Tibial artery (tissue), 4 donors: ENCODE data around the gene CHEK2.
"Not testable (repeated sequence)": the region's sequence is repeated elsewhere in the genome, so short reads cannot be mapped to it uniquely, and the experiment has no call there.

Source experiments
- DNase-seq, 2 donors: peaks; one replicate each; pipeline ENCODE4 v3.0.0-alpha.2; 2019
- H3K27ac ChIP-seq, 2 donors: fragments of 200-600 bp; sonication (generic) in 1 of 2; 1 replicate in 1 of 2; 2 replicates in 1 of 2; pipeline ENCODE4 v1.5.1; 2018 to 2019; ENCODE audit warnings: mild to moderate bottlenecking in 1 of 2
- H3K27me3 ChIP-seq, 2 donors: fragments of 200-600 bp; sonication (generic) in 1 of 2; one replicate each; pipeline versions ENCODE4 v1.5.1 to v1.6.0; 2016 to 2019
- H3K36me3 ChIP-seq, 3 donors: fragments of 200-600 bp; sonication (generic) in 2 of 3; one replicate each; pipeline ENCODE4 v1.5.1; 2016 to 2019; ENCODE audit warnings: mild to moderate bottlenecking in 2 of 3
- H3K4me1 ChIP-seq, 4 donors: fragments of 200-600 bp; sonication (generic) in 2 of 4; 1 replicate in 3 of 4; 2 replicates in 1 of 4; pipeline ENCODE4 v1.5.1; 2016 to 2019
- H3K4me3 ChIP-seq, 2 donors: fragments of 200-600 bp; sonication (generic) in 1 of 2; 1 replicate in 1 of 2; 2 replicates in 1 of 2; pipeline ENCODE4 v1.5.1; 2018 to 2019; ENCODE audit warnings: mild to moderate bottlenecking in 2 of 2
- H3K9me3 ChIP-seq, 3 donors: fragments of 200-600 bp; sonication (generic) in 1 of 3; one replicate each; pipeline ENCODE4 v1.5.1; 2016 to 2019
- intact Hi-C: fragments of 100-400 bp; cut with DNase I; formaldehyde crosslinking; loops from one replicate; pipeline ENCODE4 v1.15.0; 2023; ENCODE audit warnings: low total_unique reads
- TF ChIP-seq, protein P1 (sequence below), 2 experiments: fragments of 200-600 bp in 1 of 2; fragments of 450-650 bp in 1 of 2; IDR thresholded peaks; one replicate each; pipeline ENCODE4 v1.5.1; 2017 to 2019; ENCODE audit warnings: antibody characterized with exemption in 2 of 2, mild to moderate bottlenecking in 1 of 2, moderate library complexity in 1 of 2

CHEK2 gene

DNA sequence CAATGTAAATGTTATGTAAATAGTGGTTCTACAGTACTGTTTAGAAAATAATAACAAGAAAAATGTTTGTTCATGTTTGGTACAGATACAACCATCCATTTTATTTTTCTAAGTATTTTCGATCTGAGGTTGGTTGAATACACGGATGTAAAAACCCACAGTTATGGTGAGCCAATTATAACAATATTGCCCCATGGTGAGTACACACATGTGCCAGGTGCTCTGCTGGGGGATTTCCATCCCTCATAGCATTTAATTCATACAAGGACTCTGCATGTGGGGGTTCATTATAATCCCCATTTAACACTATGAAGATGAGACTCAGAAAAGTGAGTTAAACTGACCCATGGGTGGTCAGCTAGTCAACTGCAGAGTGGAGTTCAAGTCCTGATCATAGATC is 38.7 kb downstream of the CHEK2 start:
- H3K4me3 ChIP-seq, result no peak overlapping the region
- no peaks in the 10 kb centered on the region for H3K9me3 ChIP-seq
- no peak for DNase-seq
- intact Hi-C loops, result no loop called here
- H3K4me1 ChIP-seq, result no peaks in the 10 kb centered on the region
- no peaks in the 10 kb centered on the region for H3K36me3 ChIP-seq
- H3K27ac ChIP-seq, result no peak overlapping the region
- H3K27me3 ChIP-seq, result no peaks in the 10 kb centered on the region
- TF ChIP-seq, protein P1, sequence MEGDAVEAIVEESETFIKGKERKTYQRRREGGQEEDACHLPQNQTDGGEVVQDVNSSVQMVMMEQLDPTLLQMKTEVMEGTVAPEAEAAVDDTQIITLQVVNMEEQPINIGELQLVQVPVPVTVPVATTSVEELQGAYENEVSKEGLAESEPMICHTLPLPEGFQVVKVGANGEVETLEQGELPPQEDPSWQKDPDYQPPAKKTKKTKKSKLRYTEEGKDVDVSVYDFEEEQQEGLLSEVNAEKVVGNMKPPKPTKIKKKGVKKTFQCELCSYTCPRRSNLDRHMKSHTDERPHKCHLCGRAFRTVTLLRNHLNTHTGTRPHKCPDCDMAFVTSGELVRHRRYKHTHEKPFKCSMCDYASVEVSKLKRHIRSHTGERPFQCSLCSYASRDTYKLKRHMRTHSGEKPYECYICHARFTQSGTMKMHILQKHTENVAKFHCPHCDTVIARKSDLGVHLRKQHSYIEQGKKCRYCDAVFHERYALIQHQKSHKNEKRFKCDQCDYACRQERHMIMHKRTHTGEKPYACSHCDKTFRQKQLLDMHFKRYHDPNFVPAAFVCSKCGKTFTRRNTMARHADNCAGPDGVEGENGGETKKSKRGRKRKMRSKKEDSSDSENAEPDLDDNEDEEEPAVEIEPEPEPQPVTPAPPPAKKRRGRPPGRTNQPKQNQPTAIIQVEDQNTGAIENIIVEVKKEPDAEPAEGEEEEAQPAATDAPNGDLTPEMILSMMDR (IDR thresholded peaks at IDR 0.05), result no peak

DNA sequence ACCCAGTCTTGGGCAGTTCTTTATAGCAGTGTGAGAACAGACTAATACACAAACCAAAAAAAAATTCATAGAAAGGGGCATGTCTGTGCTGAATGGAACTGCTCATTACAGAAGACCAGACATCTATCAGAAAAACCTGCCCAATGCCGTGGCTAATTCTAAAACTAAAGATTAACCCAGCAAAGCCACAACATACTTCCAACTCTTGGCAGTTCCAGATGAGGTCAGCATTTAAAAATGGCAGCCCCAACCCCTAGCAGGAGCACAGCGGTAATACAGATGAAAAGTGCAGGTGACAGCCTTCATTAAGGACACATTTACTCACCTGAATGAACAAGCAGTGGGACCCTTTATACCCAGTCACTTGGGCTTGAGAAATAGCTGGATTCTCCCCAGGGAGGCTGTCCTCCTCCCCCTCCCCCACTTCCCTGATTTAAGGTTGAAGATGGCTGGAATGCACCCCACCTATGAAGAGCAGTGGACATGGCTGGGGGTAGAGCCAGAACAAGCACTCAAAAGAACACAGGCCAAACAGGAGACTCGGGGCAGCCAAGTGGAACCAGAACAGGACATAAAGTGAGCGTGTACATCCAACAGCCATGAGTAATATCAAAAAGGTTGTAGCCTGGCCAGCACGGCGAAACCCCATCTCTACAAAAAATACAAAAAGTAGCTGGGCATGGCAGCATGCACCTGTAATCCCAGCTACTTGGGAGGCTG is 48.4 kb downstream of the CHEK2 start:
- DNase-seq, intact Hi-C loops, H3K36me3 ChIP-seq, H3K4me3 ChIP-seq, H3K9me3 ChIP-seq, H3K4me1 ChIP-seq, H3K27me3 ChIP-seq, H3K27ac ChIP-seq: not testable (repeated sequence)

DNA sequence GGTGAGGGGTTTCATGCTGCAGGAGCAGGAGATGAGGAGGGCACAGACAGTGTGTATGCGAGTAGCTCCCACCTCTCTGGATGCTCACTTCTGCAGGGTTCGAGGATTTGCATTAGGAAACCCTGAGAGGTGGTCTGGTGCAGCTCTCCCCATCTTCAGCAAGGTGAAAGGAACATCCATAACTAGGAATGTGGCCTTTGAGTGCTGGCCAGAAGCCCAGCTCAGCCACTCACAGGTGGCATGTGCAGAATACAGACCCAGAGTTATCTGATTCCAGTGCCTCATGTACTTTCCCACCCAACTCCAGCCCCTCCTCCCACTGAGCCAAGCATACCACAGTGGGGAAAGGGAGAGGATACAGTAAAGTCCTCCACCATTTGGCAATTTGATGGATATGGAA is 51.8 kb downstream of the CHEK2 start:
- H3K4me1 ChIP-seq, H3K4me3 ChIP-seq, H3K27ac ChIP-seq, DNase-seq, H3K9me3 ChIP-seq, H3K36me3 ChIP-seq, H3K27me3 ChIP-seq: not testable (repeated sequence)
- intact Hi-C loops, result loop anchor here (10.0 kb wide), 1 partner anchor 55 kb away; the partner anchor contains the start of genes CHEK2 and HSCB

DNA sequence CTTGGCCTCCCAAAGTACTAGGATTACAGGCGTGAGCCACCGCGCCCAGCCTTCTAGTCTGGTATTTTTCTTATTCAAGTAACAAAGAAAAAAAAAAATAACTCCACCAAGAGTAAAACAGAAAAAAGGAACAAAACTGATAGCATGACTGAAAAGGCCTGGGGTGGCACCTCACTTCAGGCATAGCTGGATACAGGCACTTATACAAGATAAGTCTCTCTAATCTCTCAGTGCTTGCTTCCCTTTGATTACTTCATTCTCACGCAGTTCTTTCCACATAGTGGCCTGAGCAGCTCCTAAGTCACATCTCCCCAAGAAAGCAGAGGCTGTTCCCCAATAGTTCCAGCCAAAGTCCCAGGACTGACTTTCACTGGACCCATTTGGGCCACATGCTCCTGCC is 58.7 kb downstream of the CHEK2 start:
- H3K9me3 ChIP-seq, H3K27me3 ChIP-seq, H3K36me3 ChIP-seq, H3K27ac ChIP-seq, DNase-seq, H3K4me3 ChIP-seq: not testable (repeated sequence)
- intact Hi-C loops, result loop anchor here (10.0 kb wide), 1 partner anchor 62 kb away; the partner anchor contains the start of genes CHEK2 and HSCB
- H3K4me1 ChIP-seq, result peaks cover 0 to 15% (median 3%) of the 10 kb centered on the region in 4 donors

DNA sequence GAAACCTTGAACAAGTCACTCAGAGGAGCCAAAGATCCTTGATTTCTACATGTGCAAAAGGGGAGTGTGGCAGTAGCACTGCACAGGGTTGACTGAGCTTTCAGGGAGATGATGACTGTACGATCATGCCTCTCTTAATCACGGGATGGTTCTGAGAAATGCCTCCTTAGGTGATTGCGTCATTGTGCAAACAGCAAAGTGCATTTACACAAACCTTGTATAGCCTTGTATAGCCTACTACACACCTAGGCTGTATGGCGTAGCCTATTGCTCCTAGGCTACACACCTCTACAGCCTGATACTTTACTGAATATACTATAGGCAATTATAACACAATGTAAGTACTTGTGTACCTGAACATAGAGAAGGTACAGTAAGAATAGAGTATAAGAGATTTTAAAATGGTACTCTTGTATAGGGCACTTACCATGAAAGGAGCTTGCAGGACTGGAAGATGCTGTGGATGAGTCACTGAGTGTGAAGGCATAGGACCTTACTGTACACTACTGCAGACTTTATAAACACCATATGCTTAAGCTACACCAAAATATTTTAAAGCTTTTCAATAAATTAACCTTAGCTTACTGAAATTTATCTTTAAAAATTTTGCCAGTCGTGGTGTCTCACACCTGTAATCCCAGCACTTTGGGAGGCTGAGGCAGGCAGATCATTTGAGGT is 60.7 kb downstream of the CHEK2 start:
- H3K9me3 ChIP-seq, H3K27me3 ChIP-seq, H3K4me3 ChIP-seq, H3K27ac ChIP-seq, H3K36me3 ChIP-seq, DNase-seq: not testable (repeated sequence)
- intact Hi-C loops, result loop anchor here (10.0 kb wide), 1 partner anchor 64 kb away; the partner anchor contains the start of genes CHEK2 and HSCB
- H3K4me1 ChIP-seq, result peaks cover 0 to 15% (median 3%) of the 10 kb centered on the region in 4 donors

DNA sequence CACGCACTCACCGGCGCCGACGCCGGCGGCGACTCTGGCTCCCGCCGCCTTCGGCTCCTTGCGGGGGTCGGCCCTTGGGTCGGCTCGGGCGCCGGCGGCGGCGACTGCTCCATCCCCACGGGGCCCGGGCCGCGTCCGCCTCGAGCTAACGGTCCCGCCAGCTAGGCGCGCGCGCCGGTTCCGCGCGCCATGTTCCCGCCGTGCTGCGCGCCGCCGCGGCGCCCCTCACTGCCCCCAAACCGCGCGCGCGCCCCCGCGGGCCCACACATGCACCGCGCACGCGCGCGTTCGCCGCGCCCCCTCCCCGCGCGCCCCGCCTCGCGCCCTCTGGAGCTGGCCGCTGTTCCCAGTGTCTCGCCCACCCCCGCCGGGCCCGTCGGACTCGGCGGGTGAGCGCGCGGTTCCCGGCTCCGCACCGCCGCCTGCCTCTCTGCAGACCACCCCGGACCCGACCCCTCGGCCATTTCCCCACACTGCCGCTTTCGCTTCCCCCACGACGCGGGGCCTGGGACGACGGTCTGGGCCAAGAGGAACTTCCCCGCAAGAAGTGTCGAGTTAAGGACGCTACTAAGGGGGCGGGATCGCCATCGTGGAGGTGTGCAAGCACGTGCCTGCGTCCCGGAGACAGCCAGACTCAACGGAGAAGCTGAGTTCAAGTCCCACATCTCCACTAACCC is 61.9 kb downstream of the CHEK2 start, which contains the start of gene TTC28:
Gene TTC28 (minus strand): TSS at position 230 of the 677 bp plus-strand sequence. CDS start 117 bp downstream, at position 113.
- intact Hi-C loops, result loop anchor here (10.0 kb wide), 1 partner anchor 65 kb away; the partner anchor contains the start of genes CHEK2 and HSCB
- peak within 1 kb of the TSS; percentile 68 to 71 for H3K27ac ChIP-seq
- H3K27me3 ChIP-seq, result not testable (repeated sequence)

DNA sequence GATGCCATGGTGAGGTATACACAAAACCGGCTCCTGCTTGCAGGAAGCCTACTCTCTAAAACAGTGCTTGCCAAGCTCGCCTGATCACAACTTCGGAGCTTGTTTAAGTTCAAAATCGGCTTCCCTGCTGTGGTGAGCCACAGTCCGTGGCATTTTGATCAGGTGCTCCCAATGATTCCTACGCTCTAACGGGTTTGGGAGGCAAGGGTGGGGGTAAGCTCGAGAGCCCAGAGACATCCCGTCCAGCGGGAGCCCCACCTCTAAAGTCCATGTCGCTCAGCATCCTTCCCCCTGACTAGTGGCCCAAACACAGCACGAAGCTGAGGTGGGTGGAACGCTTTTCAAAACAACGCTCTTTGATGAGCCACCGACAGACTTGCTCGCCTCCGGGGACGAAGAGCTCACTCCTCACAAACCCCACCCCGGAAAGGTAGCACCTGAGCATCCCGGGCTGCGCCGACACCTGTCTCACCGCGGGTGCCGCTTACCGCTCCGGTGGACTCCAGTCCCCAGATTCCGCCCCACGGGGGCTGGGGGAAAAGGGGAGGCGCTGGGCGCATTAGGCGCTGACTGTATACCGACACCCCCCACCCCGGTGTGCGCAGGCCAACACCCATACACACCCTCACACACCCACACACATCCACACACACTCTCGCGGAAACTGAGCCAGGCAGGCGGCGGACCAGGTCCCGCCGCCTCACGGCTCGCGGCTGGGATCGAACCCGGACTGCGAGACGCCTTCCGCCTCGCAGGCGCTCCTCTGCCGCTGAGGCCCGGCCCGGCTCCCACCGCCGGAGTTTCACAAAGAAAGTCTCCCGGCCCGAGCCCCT is 62.6 kb downstream of the CHEK2 start:
- Histone ChIP-seq H3K4me3 (peak overlapping the region; percentile 82 to 90), H3K4me1 (peaks cover 0 to 15% (median 3%) of the 10 kb centered on the region in 4 donors), H3K27ac (peak overlapping the region; percentile 68 to 71)
- H3K36me3 ChIP-seq, H3K9me3 ChIP-seq, H3K27me3 ChIP-seq, intact Hi-C loops: not testable (repeated sequence)
- peak; percentile 22 to 50 for DNase-seq

More for the DNA sequence above, 61.9 kb downstream of the CHEK2 start, which contains the start of gene TTC28:
- DNase-seq, result peak; percentile 82 to 87
- H3K36me3 ChIP-seq, H3K9me3 ChIP-seq: not testable (repeated sequence)
- H3K4me1 ChIP-seq, result peaks cover 0 to 15% (median 3%) of the 10 kb centered on the region in 4 donors
- peak within 1 kb of the TSS; percentile 82 to 90 for H3K4me3 ChIP-seq

DNA sequence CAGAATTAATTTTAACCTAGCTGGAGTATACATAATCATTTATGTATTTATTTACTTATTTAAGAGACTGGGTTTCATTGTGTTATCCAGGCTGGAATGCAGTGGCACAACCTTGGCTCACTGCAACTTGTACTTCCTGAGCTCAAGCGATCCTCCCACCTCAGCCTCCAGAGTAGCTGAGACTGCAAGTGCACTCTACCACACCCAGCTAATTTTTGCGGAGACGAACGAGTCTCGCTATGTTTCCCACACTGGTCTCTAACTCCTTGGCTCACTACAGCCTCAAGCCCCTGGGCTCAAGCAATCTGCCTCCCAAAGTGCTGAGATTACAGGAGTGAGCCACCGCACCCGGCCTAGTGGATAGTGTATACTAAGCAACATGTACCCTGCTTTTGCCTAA is 63.5 kb downstream of the CHEK2 start:
- intact Hi-C loops, H3K27ac ChIP-seq, H3K27me3 ChIP-seq, H3K4me3 ChIP-seq, H3K36me3 ChIP-seq, H3K9me3 ChIP-seq: not testable (repeated sequence)
- peaks cover 0 to 15% (median 3%) of the 10 kb centered on the region in 4 donors for H3K4me1 ChIP-seq
- DNase-seq, result peak in 1 of 2 donors; percentile 32
